GM13976 (cell line): ENCODE measurements around the gene B3GALT5.

Source experiments
- DNase-seq: peaks from one replicate; pipeline ENCODE4 v3.0.0; 2012; ENCODE audit warnings: low spot score
- CTCF ChIP-seq: IDR thresholded peaks from 2 replicates; pipeline ENCODE4 v1.5.1; 2012; ENCODE audit warnings: borderline replicate concordance, mild to moderate bottlenecking; ENCODE audit not compliant: insufficient read depth; ENCODE audit errors: extremely low read depth, missing control alignments, control extremely low read depth
- in situ Hi-C: fragments of 300-500 bp; cut with MboI; formaldehyde crosslinking; loops from one replicate; pipeline ENCODE4 v1.12.0; 2022; ENCODE audit warnings: low sequenced_read_pairs, mixed read lengths, inconsistent platforms; ENCODE audit not compliant: unreplicated experiment

The B3GALT5 gene, protein sequence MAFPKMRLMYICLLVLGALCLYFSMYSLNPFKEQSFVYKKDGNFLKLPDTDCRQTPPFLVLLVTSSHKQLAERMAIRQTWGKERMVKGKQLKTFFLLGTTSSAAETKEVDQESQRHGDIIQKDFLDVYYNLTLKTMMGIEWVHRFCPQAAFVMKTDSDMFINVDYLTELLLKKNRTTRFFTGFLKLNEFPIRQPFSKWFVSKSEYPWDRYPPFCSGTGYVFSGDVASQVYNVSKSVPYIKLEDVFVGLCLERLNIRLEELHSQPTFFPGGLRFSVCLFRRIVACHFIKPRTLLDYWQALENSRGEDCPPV

GRCh38 chr21:39612233-39613040 lies at the start of gene B3GALT5:
B3GALT5 (plus strand) TSS chr21:39612940; CDS start chr21:39660560, 47,620 bp downstream.
- in situ Hi-C loops, result no loop called here
- no peak for DNase-seq
- no peak for TF ChIP-seq CTCF

- in situ Hi-C loops, result no loop called here
- no peak for TF ChIP-seq CTCF
- no peak for DNase-seq
Measured at GRCh38 chr21:39564200-39564599, 48.5 kb upstream of the B3GALT5 start.

- in situ Hi-C loops, result no loop called here
- TF ChIP-seq CTCF, result no peak
- DNase-seq, result no peak
Measured at GRCh38 chr21:39567180-39567972, 45.4 kb upstream of the B3GALT5 start.

- TF ChIP-seq CTCF, result no peak
- in situ Hi-C loops, result no loop called here
- DNase-seq, result no peak
Measured at GRCh38 chr21:39568361-39568760, 44.4 kb upstream of the B3GALT5 start.

- in situ Hi-C loops, result no loop called here
- DNase-seq, result no peak
- no peak for TF ChIP-seq CTCF
Measured at GRCh38 chr21:39575775-39576174, 37.0 kb upstream of the B3GALT5 start.

- no peak for TF ChIP-seq CTCF
- in situ Hi-C loops, result no loop called here
- DNase-seq, result no peak
Measured at GRCh38 chr21:39576518-39577128, 36.1 kb upstream of the B3GALT5 start.
